T follicular helper cell (primary cell): ENCODE results near the gene TGDS.

Experiments
- DNase-seq: peaks from one replicate; pipeline ENCODE4 v3.0.0-alpha.2; 2020; ENCODE audit warnings: low read depth

TGDS gene

DNA sequence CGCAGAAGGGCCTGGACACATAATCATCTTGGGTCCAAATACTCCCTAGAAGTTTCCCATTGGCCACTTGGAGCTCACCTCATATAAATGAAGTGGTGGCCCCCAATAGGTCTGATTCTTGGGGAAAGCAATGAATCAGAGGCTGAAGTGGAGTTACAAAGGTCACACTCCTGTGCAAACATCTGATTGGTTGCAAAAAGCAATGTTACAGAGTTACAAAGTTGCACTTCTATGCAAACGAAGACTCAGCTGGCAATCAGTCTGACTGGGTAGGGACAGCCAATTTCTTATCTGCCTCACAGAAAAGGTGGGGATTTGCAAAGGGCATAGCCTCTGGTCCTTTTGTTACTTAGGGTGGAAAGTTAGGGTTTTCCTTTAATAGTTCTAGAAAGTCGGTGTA, 3.9 kb upstream of the TGDS start:
- DNase-seq: no peak

- DNase-seq: no peak
These were observed 2.3 kb upstream of the TGDS start for GRCh38 chr13:94598281-94598680.

- DNase-seq: no peak
These were observed 621 bp upstream of the TGDS start for GRCh38 chr13:94596575-94596971.

- no peak for DNase-seq
These were observed 677 bp downstream of the TGDS start for GRCh38 chr13:94595001-94595949.

DNA sequence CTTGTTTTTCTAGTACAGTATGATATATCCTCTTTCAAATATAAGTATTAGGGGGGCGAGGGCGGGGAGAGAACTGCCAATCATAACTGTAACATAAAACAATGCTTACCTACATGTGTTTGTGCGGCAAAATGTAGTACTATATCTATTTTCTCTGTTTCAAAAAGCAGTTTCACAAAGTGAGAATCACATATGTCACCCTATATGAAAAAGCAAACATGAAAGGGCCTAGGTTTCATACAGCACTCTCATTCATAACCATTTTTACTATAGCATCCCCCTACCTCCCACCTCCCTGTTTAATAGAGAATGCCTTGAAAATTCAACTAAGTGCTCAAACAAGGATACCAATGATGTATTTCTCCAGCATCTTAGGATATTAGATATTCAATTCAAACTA, 5.2 kb downstream of the TGDS start:
- no peak for DNase-seq

DNA sequence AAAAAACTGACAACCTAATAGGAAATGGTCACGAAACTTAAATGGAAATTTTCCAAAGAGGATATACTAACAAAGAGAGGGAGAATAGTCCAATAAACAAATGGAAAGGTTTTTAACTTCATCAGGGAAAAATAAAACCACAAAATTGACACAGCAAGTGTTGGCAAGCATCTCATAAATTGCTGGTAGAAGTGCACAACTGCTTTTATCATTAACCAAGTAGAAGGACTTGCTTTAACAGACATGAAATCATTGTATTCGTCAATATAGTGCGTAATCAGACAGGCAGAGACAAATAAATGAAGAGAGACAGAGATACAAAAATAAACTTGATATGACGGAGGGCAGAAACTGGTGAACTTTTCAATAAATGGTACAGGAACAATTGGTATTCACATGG, 7.4 kb downstream of the TGDS start:
- no peak for DNase-seq

- no peak for DNase-seq
These were observed 9.6 kb downstream of the TGDS start for GRCh38 chr13:94586371-94586770.

DNA sequence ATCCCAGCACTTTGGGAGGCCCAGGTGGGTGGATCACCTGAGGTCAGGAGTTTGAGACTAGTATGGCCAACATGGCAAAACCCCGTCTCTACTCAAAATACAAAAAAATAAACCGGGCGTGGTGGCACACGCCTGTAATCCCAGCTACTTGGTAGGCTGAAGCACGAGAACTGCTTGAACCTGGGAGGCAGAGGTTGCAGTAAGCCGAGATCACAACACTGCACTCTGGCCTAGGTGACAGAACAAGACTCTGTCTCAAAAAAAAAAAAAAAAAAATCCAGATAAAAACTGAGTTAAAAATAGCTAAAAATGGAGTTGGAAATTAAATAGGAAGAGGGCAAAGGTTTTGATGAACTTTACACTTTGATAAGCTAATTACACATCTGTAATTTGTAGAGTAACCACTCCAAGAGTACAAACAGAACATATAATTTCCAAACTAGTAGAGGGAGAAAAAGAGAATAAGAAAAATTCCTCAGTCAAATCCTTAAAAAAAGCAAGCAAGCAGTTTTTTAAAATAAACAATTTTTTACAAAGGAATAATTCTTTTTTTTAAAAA, 10.3 kb downstream of the TGDS start:
- no peak for DNase-seq

DNA sequence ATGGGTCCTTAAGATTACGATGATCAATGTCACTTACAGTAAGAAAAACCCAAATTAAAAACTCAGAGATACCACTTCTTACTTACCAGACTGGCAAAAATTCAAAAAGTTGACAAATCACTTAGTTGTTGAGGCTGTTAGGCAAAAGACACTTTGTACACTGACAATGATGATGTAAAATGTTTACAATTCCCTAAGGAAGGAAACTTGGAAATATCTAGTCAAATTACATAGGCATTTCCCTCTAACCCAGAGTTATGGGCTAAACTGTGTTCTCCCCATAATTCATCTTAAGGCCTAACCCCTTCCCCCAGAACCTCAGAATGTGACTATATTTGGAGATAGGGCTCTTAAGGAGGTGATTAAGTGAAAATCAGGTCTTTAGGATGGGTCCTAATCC, 12.0 kb downstream of the TGDS start:
- no peak for DNase-seq

GRCh38 chr13:94579063-94579462, 16.9 kb downstream of the TGDS start:
- DNase-seq: no peak

- no peak for DNase-seq
These were observed 26.3 kb downstream of the TGDS start for GRCh38 chr13:94569615-94570014.

- DNase-seq: no peak
These were observed 27.5 kb downstream of the TGDS start for GRCh38 chr13:94568443-94568842.

- DNase-seq: no peak
These were observed 28.4 kb downstream of the TGDS start for GRCh38 chr13:94567581-94567980.

DNA sequence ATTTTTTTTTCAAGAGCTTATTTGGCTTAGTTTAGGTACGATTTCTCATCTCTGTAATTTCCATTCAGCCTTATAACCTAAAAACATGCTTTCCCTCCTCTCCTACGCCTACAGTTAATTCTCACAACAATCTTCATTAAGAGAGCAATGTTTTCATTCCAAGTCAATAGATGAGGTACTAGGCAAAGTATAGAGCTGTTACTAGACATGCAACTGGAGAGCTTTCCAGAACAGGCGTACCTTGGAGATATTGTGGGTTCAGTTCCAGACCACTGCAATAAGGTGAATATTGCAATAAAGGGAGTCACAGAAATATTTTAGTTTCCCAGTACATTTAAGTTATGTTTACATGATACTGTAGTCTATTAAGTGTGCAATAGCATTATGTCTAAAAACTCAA, 34.8 kb downstream of the TGDS start:
- no peak for DNase-seq

- no peak for DNase-seq
These were observed 35.8 kb downstream of the TGDS start for GRCh38 chr13:94560116-94560515.

- no peak for DNase-seq
These were observed 36.6 kb downstream of the TGDS start for GRCh38 chr13:94559222-94559795.

- DNase-seq: no peak
These were observed 37.2 kb downstream of the TGDS start for GRCh38 chr13:94558716-94559115.

DNA sequence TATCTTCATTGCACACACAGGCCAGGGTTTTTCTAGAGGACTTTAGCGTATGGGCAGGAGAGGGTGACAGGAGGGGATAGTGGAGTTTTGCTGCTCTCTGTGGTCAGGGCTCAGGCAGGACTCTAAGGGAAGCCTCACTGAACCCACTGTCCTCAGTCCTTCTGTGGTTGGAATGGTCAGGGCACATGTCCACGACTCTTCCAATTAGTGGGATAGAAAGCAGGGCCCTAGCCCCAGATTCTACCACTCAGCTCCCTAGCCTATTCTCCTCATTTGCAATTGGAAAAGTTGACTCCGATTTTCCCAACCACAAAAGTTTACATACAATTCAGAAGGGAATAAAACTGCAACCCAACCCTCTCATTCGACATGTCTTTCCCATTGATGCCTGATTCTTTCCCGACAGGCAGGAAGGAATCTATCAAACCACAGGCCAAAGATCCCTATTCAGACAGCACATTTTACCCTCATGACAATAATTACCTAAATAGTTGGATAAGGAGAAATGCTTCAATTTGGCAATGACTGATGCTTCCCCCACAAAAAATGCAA, 38.2 kb downstream of the TGDS start:
- DNase-seq: no peak

DNA sequence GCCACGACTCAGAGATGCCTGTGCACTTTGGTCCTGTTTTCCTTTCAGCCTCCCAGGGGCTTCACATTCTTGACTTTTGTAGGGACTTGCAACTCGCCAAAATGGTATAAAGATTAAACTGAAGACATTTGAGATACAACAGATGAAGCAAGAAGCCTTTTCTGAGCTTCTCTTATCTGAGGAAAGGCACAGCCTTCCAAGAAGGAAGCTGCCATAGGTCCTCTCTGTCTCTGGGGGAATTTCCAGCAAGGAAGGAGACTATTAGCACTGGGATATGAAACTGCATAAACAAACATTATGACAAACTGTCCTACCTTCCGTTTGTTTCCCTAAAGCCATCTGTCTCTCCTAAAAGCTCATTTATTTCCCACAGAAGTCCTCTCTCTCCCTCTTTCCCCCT, 39.3 kb downstream of the TGDS start:
- no peak for DNase-seq

DNA sequence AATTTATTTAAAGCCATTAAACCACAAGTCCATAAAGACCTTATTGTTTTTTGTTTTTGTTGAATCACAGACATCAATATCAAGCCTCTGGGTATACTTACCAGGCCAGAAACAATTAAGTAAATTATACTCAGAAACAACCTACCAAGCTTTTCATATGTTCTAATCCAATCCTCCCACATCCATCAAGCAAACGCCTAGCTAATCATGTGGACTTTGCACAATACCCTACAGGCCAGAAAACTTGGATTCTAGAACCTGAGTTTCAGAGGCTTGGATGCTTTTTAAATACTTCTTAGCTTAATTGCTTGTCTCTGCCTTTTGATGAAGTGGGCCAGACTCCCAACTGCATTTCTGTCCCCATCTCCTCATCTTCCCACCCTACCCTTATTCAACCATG, 39.9 kb downstream of the TGDS start:
- DNase-seq: no peak

DNA sequence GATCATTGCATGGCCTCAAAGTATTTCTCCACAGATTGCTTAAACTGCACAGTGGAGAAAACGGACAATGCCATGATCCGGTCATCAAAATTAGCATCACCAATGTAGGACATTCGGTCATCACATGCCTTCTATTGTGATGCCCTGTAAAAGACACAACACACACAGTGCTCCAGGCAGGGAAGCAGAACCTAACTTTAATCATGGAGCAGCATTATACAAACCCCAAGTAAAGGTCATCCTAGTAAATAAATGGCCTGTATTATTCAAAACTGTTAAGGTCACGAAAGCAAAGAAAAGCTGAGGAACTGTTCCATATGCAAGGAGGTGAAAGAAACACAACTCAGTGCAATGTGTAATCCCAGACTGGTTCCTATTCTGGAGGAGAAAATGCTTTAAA, 42.2 kb downstream of the TGDS start:
- DNase-seq: no peak

DNA sequence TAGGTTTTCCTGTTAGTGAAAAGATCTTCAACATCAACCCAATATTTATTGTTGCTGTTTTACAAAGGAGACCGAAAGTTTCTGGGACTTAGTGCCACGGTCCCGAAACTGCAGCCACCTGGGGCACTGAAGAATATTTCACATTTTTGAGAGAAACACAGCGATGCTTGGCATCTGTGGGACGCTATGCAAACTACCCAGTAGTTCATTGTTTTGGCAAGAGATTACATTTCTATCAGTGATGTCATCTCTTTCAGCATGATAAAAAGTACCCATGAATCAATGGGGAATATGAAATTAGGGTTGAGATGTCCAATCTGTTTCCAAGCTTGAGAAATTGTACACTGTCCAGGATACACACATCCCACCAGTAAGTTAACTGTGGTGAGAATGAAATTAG, 43.9 kb downstream of the TGDS start:
- no peak for DNase-seq
